GM12878 (cell line): ENCODE measurements around the gene EXOC3L4. TPM values are rescaled to one million over a fixed set of nuclear protein-coding genes. Genes with fewer than 3 reads are reported as not detected.

Source experiments
- ATAC-seq: fragments of 200-7000 bp; cut with Tn5 transposase; 3 replicates; pipeline ENCODE4 v1.9.1; 2020; ENCODE audit warnings: mild to moderate bottlenecking, moderate library complexity
- BruUV-seq: library from RNA; stranded (reverse); fragments of 400-500 nt; replicated peaks from 2 replicates; lab custom pipeline; 2021; lab: Mats Ljungman, UMichigan
- CTCF ChIA-PET: fragments of 300-600 bp; sonication (Branson Sonifier 250); formaldehyde crosslinking; extraction: SDS; loops from one replicate; lab custom pipeline; 2021; ENCODE audit warnings: inconsistent platforms; lab: Yijun Ruan, JAX
- POLR2A ChIA-PET: fragments of 350-600 bp; formaldehyde crosslinking; extraction: SDS; loops from one replicate; lab custom pipeline; 2021; ENCODE audit warnings: inconsistent platforms; lab: Charles Lee
- RAD21 ChIA-PET: fragments of 300-600 bp; sonication (Branson Sonifier 250); formaldehyde crosslinking; loops from one replicate; lab custom pipeline; 2023; ENCODE audit warnings: antibody characterized with exemption; ENCODE audit not compliant: unreplicated experiment; lab: Charles Lee
- SMC1A ChIA-PET: fragments of 300-600 bp; sonication (Branson Sonifier 250); formaldehyde crosslinking; loops from one replicate; lab custom pipeline; 2023; ENCODE audit not compliant: unreplicated experiment, uncharacterized antibody; lab: Charles Lee
- DNase-seq: peaks from one replicate; pipeline ENCODE4 v3.0.0-alpha.2; 2011; ENCODE audit warnings: low read depth, low spot score
- FAIRE-seq: peaks from 3 replicates; lab custom pipeline; 2011; peaks lifted over from hg19 to GRCh38; lab: Jason Lieb, UNC
- H2AFZ ChIP-seq: 2 replicates; pipeline ENCODE4 v1.6.0; 2011; ENCODE audit warnings: low read depth, low read length, control low read depth; ENCODE audit not compliant: control insufficient read depth
- H3K27ac ChIP-seq: 2 replicates; pipeline ENCODE4 v1.5.1; 2011; ENCODE audit warnings: control low read depth; ENCODE audit not compliant: control insufficient read depth, insufficient read depth
- H3K27me3 ChIP-seq, 2 experiments: replicated peaks in 1 of 2; 2 replicates each; pipeline versions ENCODE4 v1.6.0 to v1.6.1; 2011; ENCODE audit warnings: low read length in 1 of 2; ENCODE audit not compliant: control insufficient read depth in 2 of 2, insufficient read depth in 2 of 2
- H3K36me3 ChIP-seq, 2 experiments: 2 replicates each; pipeline ENCODE4 v1.5.1; 2011; ENCODE audit warnings: low read length in 1 of 2; ENCODE audit not compliant: control insufficient read depth in 2 of 2, insufficient read depth in 2 of 2
- H3K4me1 ChIP-seq: 2 replicates; pipeline ENCODE4 v1.6.1; 2011; ENCODE audit warnings: mild to moderate bottlenecking, low read length, moderate library complexity, mixed read lengths; ENCODE audit not compliant: control insufficient read depth, insufficient read depth
- H3K4me2 ChIP-seq: 2 replicates; pipeline ENCODE4 v1.6.0; 2011; ENCODE audit warnings: control low read depth; ENCODE audit not compliant: control insufficient read depth, insufficient read depth
- H3K4me3 ChIP-seq: fragments of 200-600 bp; sonication (generic); 2 replicates; pipeline ENCODE4 v1.5.1; 2016
- H3K79me2 ChIP-seq: 2 replicates; pipeline ENCODE4 v1.6.0; 2011; ENCODE audit warnings: low read length; ENCODE audit not compliant: control insufficient read depth, insufficient read depth
- H3K9ac ChIP-seq: 2 replicates; pipeline ENCODE4 v1.8.0; 2011; ENCODE audit warnings: low read length, control low read depth, mixed read lengths; ENCODE audit not compliant: control insufficient read depth, insufficient read depth
- H3K9me3 ChIP-seq: replicated peaks from 3 replicates; pipeline ENCODE4 v1.5.1; 2011; ENCODE audit warnings: mild to moderate bottlenecking, low read length; ENCODE audit not compliant: control insufficient read depth, insufficient read depth
- H4K20me1 ChIP-seq: 2 replicates; pipeline ENCODE4 v1.6.0; 2011; ENCODE audit not compliant: control insufficient read depth, insufficient read depth
- MTA2 ChIP-seq: fragments of 450-650 bp; IDR thresholded peaks from 2 replicates; pipeline ENCODE4 v1.6.1; 2016; ENCODE audit warnings: low read depth, mild to moderate bottlenecking, moderate library complexity
- NFIC ChIP-seq: IDR thresholded peaks from 2 replicates; pipeline ENCODE4 v1.6.1; 2012; ENCODE audit warnings: low read depth, mild to moderate bottlenecking, inconsistent platforms, low read length, moderate library complexity
- NR2F1 ChIP-seq: fragments of 450-650 bp; conservative IDR thresholded peaks from 2 replicates; pipeline ENCODE4 v1.6.1; 2017; ENCODE audit warnings: mild to moderate bottlenecking
- RAD21 ChIP-seq: IDR thresholded peaks from 2 replicates; pipeline ENCODE4 v1.6.1; 2011; ENCODE audit warnings: mild to moderate bottlenecking, low read depth, low read length, moderate library complexity; ENCODE audit not compliant: insufficient read depth
- RUNX3 ChIP-seq: IDR thresholded peaks from 2 replicates; pipeline ENCODE4 v1.6.1; 2012; ENCODE audit warnings: low read length, inconsistent platforms
- WRNIP1 ChIP-seq: IDR thresholded peaks from 2 replicates; pipeline ENCODE4 v1.6.1; 2011; ENCODE audit warnings: low read depth, low read length, improper control_type of control experiment, borderline replicate concordance
- ZBTB11 ChIP-seq: fragments of 450-650 bp; formaldehyde crosslinking; IDR thresholded peaks from 2 replicates; pipeline ENCODE4 v1.5.0; 2022; ENCODE audit warnings: mild to moderate bottlenecking, missing genetic modification characterization
- ZZZ3 ChIP-seq: IDR thresholded peaks from 2 replicates; pipeline ENCODE4 v1.6.1; 2011; ENCODE audit warnings: low read depth; ENCODE audit not compliant: control insufficient read depth, insufficient read length
- WGBS: methylation state at CpG from one replicate; pipeline ENCODE4 v1.1.6; 2016; ENCODE audit warnings: low lambda C conversion rate; ENCODE audit not compliant: insufficient replicate concordance, insufficient coverage; ENCODE audit errors: missing lambda C conversion rate; 5-methylcytosine and 5-hydroxymethylcytosine counted together
- in situ Hi-C: fragments of 300-500 bp; cut with MboI; formaldehyde crosslinking; loops from 9 replicates; pipeline ENCODE4 v1.14.3; 2018; ENCODE audit warnings: mixed read lengths
- intact Hi-C: fragments of 100-400 bp; cut with micrococcal nuclease; formaldehyde crosslinking; loops from one replicate; pipeline ENCODE4 v1.14.2; 2022; ENCODE audit not compliant: unreplicated experiment
- polyA plus RNA-seq, 11 experiments: library from polyadenylated mRNA; depleted of rRNA in 4 of 11; unstranded in 6 of 11; stranded (reverse) in 5 of 11; fragments of >200 nt; fragmentation: Nextera tagmentation in 4 of 11; fragmentation: Illumina TruSeq in 1 of 11; extraction: Ambion mirVana in 4 of 11; extraction: Trizol in 1 of 11; gene quantifications; 1 replicate in 1 of 11; 2 replicates in 10 of 11; pipeline versions ENCODE4 v1.2.1 to v1.2.3, GENCODE V29; 2011 to 2016; ENCODE audit warnings: inconsistent platforms in 2 of 11, missing spikeins in 2 of 11, low read depth in 1 of 11
- total RNA-seq, 4 experiments: library from RNA; depleted of rRNA in 3 of 4; stranded (reverse); fragments of >200 nt in 3 of 4; fragmentation: Illumina TruSeq in 1 of 4; extraction: Trizol in 1 of 4; gene quantifications; 2 replicates each; pipeline versions ENCODE4 v1.2.1 to v1.2.3, GENCODE V29; 2013 to 2021

EXOC3L4 gene
- total and polyA plus RNA-seq, 10 of the 15 experiments (the other 5 are each of a cell fraction or from before 2014, with no cell fraction given): not detected

GRCh38 chr14:103070971-103071542, 23.5 kb upstream of the EXOC3L4 start (continued):
- TF ChIP-seq NFIC: no peak

- intact Hi-C loops: no loop called here
These were observed 22.8 kb upstream of the EXOC3L4 start for GRCh38 chr14:103071544-103072251.

More at GRCh38 chr14:103071544-103072251, 22.8 kb upstream of the EXOC3L4 start:
- in situ Hi-C loops: no loop called here
- Histone ChIP-seq H3K27ac (no peak overlapping the region), H3K4me2 (no peak overlapping the region), H3K27me3 (no peaks in the 10 kb centered on the region; a peak in 2 of 4 replicates), H4K20me1 (no peaks in the 10 kb centered on the region), H3K79me2 (no peaks in the 10 kb centered on the region), H3K9me3 (no peaks in the 10 kb centered on the region), H3K36me3 (no peaks in the 10 kb centered on the region), H2AFZ (no peak overlapping the region), H3K9ac (no peak overlapping the region), H3K4me1 (peaks cover 8% of the 10 kb centered on the region), H3K4me3 (no peak overlapping the region)
- FAIRE-seq (no peak), DNase-seq (no peak), ATAC-seq (no peak)
- ChIA-PET RAD21 (no interaction called here), CTCF (no interaction called here), SMC1A (no interaction called here), POLR2A (no interaction called here)
- no TSS peak for BruUV-seq
- 63% methylated on average over 32 of the region's 32 CpGs for WGBS
- no peak for TF ChIP-seq ZZZ3
- no peak for TF ChIP-seq NR2F1
- TF ChIP-seq RUNX3: no peak
- no peak for TF ChIP-seq ZBTB11 (CRISPR knock-in tag)
- no peak for TF ChIP-seq WRNIP1
- TF ChIP-seq RAD21: no peak
- TF ChIP-seq MTA2: no peak
